ENCODE data around the gene RTRAF. TPM values are rescaled to one million over a fixed set of nuclear protein-coding genes. Genes with fewer than 3 reads are reported as not detected.

The RTRAF gene
- total RNA-seq, 1 donor from 2014 or later, result 110 TPM

DNA sequence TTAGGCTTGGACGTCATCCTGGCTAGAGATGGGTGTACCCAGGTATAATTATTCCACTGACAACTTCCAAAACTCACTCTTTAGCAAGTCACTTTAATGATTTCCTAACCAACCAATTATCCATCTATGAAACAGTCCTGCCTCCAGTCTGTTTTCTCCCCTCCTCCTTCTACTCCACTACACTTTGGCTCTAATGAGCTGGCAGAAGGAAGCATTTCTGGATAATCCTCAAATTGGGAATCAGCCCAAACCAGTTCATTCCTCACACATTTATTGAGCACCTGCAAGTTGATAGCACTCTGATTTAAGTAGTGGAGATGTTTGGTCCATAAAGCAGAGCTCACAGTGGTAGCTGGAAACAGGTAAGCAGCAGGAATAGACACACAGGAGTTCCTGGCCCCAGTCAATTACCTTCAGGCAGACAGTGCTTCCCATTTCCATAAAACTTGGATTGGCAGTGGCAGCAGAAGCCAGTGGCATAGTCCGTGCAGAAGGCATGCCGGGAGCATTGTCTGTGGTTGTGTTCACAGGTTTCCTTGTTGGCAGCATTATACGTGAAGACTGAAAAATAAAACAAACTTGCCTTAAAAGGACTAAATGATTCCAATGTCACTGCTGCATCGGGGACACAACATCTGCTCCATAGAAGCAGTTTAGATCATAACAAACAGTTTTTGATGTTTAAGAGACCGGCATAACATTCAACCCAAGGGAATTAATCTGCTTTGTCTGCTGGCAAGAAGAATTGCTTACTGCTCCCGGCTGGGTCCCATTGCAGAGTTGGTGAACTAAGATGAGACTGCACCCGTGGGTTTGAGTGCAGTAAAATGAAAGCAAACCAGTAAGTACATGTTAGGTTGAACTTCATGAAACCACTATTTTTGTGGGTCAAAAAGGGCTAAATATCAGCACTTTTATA lies 53.3 kb downstream of the RTRAF start:
- no peak for DNase-seq (ENCODE audit: low spot score)
- ATAC-seq, result no peak
- intact Hi-C loops (cut with DNase I), result no loop called here

DNA sequence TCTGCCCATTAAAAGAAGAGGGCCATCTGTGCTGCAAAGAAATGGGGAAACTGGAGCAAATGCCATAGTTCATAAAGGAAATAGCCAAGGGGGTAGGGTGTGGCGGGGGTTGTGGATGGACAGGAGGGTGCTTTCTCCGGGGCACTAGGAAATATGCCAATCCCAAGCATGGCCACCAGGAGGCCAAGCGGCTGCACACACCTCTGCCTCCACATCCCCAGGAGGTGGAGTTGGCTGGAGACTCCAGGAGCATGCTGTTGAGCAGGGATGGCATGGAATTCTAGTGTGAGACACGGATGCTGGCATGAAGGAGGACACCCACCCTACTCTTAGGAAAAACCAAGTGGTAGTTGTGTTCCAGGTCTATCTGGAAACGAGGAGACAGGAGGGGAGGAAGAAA lies 54.3 kb downstream of the RTRAF start:
- DNase-seq (ENCODE audit: low spot score) (no peak), ATAC-seq (no peak)
- intact Hi-C loops (cut with DNase I), result no loop called here

DNA sequence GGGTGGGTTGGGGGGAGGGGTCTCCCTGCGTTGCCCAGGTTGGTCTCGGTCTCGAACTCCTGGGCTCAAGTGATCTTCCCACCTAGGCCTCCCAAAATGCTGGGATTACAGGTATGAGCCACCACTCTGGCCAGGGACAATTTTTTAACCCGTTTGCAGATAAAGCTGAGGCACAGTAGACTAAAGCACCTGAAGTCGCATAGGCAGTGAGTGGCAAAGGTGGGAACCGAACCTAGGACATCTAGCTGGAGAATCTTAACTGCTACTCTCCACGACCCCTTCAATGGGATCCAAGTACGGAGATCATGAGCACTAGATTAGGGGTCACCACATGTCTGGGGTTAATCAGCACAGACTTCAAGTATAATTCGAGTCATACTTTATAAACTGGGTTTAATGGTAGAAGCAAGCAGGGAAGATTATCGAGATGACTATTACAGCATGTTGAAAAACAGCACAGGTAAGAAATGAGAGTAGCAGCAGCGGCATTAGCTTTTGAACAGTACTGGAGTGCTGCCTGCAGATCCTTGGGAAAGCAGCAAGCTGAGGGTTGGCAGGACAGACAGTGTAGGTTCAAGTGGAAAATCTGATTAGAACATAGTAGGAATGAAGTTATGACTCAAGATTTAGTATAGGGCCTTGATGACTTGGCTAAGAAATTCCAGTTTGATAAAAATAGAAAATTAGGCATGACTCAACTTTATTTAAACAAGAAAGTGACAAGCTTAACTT lies 55.6 kb downstream of the RTRAF start:
- DNase-seq (ENCODE audit: low spot score) (no peak), ATAC-seq (peak; percentile 56)
- intact Hi-C loops (cut with DNase I), result no loop called here

DNA sequence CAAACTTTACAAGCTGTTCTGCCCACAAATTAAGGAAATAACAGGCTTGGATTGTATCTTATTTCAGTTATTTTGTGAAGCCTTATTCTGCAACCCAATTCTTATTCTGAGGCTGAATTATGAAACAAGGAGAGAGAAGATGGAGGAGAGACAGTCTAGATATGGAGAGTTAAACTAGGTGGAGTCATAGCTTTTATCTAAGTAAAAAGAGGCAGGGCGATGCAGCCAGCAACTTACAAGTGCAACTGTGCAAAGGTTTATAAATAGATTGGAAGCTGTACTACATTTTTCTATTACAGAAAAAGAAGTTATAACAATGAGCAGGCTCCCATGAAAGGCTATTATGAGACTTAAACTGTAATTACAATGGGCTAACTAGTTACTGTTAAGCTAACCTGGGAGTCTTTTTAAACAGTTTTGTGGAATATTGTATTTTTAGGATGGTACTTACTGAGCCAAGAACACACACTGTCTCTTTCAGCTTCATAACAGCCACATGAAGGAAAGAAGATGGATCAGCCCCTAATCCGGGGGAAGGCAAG lies 57.1 kb downstream of the RTRAF start:
- ATAC-seq, result no peak
- no peak for DNase-seq (ENCODE audit: low spot score)
- intact Hi-C loops (cut with DNase I), result no loop called here

DNA sequence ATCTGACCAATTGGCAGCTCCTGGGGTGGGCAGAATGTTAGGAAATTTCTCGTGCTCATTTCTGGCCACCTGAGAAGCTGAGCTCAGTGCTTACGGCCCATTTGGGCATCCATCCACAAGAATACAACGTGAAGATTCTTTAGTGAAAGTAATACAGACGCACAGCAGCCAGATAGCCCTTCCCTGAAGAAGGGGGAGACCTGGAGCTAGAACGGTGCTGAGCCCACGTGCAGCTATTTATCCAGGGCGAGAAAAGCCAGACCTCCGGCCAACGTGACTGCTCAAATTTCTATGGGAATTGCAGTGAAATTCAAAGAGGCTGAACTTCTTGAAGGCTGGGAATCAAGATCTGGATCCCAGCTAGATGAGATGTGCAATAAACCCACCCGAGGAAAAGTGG lies 58.8 kb downstream of the RTRAF start:
- intact Hi-C loops (cut with DNase I), result no loop called here
- peak; percentile 38 for ATAC-seq
- DNase-seq (ENCODE audit: low spot score), result no peak

DNA sequence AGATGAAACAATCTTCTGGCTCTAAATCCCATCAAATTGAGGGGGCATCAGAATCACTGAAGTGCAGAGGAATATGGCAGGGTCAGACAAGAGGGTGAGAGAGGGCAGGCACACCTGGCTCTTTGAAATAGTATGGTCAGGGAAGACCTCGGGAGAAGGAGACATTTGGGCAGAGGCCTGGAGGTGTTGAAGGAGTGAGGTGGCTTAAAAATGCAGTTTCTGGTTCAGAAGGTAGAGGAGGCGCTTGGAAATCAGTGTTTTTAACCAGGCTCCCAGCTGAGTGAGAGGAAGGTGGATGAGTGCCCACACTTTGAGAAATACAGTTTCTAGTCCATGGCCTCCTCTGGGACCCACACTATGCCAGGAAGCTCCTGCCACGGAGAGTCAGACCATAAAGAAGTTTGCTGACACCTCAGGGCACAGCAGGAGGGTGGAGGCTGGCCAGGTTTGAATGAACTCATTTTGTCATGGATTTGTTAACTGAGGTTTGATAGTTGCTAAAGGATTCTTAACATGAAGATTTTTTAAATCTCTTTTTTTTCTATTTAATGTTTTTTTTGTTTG lies 59.4 kb downstream of the RTRAF start:
- no peak for DNase-seq (ENCODE audit: low spot score)

DNA sequence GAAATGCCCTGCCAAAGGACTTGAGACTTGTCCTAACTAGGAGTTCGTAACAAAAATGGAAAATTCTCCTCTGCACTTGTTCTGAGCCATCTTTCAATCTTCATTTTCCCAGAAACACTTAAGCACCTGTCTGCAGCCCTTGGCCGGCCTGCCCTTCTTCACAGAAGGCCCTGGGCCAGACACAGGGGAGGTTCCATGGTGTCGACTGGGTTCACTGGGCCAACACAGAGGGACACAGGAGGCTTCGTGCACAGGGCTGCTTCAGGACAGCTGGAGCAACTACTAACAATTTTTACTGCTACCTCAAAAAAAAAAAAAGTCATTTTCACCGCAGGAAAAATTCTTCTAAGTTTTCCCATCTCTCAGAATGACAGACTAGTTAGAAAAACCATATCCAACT lies 59.9 kb downstream of the RTRAF start:
- intact Hi-C loops (cut with DNase I), result no loop called here
- ATAC-seq (no peak), DNase-seq (ENCODE audit: low spot score) (no peak)

More for the DNA sequence above, 59.4 kb downstream of the RTRAF start:
- peak; percentile 47 for ATAC-seq
- intact Hi-C loops (cut with DNase I), result no loop called here

DNA sequence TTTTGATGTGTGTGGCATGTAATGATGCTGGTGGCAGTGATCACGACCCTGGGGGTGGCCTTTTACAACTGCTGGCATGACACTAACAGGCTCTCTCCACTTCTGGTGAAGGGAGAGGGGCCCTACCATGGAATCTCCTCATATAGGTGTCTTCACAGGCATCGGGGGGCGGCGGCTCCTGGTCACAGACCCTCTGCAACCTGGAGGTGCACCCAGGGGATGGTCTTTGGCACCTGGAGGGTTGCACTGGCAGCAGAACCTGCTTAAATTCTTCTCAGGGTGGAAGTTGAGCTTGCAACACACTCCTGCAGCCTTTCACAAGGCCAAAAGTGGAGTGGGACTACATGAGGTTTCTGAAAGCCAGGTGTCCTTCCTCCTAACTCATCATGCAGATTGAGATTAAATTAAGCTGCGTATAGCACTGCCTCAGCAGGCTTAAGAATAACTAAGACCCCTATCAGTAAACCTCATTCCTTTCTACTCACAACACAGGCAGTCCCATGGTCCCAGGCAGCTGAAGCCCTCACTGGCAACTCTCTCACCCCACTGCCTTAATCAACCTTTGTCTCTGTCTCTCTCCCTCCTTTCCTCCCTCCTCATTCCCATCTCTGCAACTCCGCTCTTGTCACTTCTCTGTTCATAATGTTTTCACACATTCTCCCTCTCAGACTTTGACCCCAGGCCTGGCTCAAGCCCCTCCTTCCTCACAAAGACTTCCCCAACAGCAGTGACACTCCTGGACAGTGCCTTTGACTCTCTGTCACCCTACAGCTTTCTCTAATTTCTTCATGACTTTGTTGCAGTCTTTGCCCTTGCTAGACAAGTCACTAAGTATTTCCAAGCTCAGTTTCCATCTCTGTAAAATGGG lies 60.6 kb downstream of the RTRAF start:
- ATAC-seq (no peak), DNase-seq (ENCODE audit: low spot score) (no peak)
- intact Hi-C loops (cut with DNase I), result no loop called here

DNA sequence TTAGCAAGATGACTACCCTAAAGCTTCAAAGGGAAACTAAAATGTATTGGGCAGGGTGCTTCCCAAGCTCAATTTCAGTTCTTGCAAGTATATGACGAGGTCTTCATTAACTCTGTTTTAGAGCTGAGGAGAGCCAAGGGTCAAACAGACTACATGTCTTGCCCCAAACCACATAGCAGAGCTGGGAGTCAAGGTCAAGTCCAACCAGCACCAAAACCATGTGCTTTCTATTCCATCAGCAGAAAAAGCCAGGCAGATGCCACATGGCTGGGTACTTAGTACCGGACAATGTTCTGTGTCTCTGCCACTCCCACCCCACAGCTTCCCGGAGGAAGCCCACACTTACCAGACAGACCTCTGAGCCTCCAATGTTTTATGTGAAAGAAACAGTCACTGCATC lies 61.9 kb downstream of the RTRAF start:
- ATAC-seq, result peak; percentile 6
- DNase-seq (ENCODE audit: low spot score), result no peak
- intact Hi-C loops (cut with DNase I), result no loop called here

DNA sequence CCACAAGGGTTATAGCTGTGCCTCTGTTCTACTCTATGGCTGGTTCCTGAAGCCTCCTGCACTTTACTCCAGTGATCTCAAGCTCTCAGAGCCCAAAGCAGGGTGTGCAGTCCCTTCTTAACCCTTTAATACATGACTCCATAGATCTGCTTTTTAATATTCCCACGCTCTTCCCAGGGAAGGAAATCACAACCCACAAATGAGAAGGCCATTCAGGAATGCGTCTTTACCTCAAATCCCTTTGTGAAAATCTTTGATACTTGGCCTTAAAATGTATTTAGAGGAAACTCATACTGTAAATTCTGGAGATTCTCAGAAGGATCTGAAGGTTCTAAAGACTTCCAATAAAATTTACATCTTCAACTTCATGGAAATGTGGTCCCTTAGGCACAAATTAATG lies 62.5 kb downstream of the RTRAF start:
- no peak for DNase-seq (ENCODE audit: low spot score)
- intact Hi-C loops (cut with DNase I), result no loop called here
- ATAC-seq, result peak; percentile 13

DNA sequence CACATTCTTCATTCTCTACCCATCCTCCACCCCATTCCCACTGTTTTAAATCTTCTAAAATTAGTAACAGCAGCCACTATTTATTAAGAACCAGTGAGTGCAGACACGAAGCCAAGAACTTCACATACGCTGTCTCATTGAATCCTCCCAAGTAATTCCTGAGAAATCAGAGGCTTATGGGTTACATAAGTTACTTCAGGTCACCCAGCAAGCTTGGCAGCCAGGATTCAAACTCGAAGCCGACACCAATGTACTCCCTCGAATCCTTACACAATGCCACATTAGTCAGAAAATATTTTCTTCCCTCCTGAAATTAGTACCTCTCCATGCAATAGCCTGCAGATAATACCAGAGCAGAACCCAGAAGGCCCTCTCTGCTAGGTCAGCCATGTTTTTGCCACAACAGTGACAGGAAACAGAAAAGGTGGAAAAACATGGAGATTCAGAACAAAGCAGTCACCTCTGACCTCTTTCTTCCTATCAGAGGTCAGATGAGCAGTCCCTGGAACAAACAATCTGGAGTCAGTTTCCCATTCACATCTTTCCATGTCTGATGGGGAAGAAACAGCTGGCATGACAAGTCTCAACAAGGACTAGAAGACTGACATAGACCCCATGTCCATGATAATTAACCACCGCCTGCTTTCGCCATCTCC lies 63.1 kb downstream of the RTRAF start:
- DNase-seq (ENCODE audit: low spot score) (no peak), ATAC-seq (peak; percentile 53)
- intact Hi-C loops (cut with DNase I), result no loop called here

DNA sequence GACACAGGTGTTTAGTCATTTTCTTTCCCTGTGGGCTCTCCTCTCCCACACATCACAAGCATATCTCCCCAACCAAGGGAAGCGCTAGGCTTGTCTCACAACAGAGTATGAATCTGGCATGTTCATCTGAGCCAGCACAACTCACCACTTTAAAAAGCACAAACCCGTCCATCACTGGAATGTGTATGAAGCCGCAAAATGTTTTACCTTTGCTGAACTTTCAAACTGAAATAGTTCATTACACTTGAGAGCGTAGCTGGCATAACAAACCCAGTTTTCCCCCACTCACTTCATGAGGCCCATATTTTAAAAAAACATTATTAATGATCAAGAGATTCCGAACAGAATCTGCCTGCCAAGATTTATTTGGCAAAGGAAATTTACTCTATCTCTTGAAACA lies 63.7 kb downstream of the RTRAF start:
- peak; percentile 60 for ATAC-seq

DNA sequence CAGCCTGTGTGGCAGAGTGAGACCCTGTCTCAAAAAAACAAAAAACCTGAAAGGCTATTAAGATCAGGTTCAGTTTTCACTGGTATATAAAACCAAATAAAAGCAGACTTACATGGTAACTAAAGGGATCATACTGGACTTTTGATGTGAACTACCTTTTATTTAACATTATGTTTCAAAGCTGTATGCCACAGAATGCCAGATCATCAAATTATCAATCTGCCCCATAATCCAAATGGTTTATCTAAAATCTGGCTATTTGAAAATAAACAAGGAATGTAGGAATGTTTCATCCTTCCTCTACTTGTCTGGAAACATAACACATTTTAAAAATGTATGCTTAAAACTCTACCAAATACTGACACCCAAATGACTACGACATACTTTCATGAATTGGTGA lies 65.3 kb downstream of the RTRAF start:
- no peak for ATAC-seq
- DNase-seq (ENCODE audit: low spot score), result no peak
- intact Hi-C loops (cut with DNase I), result no loop called here

More for the DNA sequence above, 63.7 kb downstream of the RTRAF start:
- intact Hi-C loops (cut with DNase I), result no loop called here
- no peak for DNase-seq (ENCODE audit: low spot score)

DNA sequence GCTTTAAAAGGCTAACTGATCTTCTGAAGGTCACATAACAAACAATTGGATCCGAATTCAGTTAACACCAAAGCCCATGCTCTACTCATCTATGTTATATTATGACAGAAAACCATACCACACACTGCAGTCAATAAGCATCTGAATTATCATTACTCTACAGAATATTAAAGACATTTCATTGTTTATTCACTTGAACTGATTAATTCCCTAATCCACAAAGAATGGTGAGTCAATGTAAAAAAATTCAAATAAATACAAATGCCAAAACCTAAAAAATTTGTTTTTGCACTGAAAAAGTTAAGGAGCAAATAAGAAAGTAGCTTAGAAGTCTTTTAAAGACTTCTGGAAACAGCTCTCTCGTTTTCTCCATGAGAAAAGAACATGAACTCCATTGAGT lies 65.8 kb downstream of the RTRAF start:
- DNase-seq (ENCODE audit: low spot score), result no peak
- no peak for ATAC-seq
- intact Hi-C loops (cut with DNase I), result no loop called here

DNA sequence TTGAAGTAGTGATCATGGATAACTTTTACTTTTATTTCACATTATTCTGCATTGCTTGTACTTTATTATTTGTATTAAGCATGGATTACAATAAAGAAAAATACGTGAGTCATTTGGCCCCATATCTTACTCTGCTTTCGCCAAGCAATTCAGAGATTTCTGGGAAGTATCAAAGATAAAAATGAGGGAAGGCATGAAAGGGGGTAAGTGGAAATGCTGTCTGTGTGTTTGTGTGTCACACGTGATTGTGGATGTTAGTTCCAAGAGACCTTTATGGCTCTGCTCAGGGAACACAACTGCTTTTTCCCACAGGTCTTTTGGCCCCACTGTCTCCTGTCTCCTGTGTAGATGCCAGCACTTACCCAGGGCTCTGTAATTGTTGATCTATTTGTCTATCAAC lies 69.0 kb downstream of the RTRAF start:
- intact Hi-C loops (cut with DNase I), result no loop called here
- ATAC-seq (no peak), DNase-seq (ENCODE audit: low spot score) (no peak)

DNA sequence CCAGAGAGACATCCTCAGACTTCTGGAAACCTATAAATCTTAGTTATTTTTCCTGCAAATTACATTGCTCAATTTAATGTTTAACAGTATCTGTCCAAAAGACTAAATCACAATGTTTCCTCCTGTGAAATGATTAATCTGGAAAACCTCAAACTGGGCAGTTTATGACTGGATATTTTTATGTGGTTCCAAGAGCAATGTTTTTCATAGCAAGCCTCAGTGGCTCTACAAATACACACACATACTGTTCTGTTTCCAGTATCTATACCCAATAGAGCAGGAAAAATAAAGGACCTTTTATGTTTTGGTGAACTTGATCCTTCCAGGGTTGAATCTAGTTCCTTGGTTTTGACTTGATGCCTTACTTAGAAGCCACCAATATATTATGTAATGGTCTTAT lies 70.3 kb downstream of the RTRAF start:
- DNase-seq (ENCODE audit: low spot score) (no peak), ATAC-seq (peak; percentile 80)
- intact Hi-C loops (cut with DNase I), result no loop called here

DNA sequence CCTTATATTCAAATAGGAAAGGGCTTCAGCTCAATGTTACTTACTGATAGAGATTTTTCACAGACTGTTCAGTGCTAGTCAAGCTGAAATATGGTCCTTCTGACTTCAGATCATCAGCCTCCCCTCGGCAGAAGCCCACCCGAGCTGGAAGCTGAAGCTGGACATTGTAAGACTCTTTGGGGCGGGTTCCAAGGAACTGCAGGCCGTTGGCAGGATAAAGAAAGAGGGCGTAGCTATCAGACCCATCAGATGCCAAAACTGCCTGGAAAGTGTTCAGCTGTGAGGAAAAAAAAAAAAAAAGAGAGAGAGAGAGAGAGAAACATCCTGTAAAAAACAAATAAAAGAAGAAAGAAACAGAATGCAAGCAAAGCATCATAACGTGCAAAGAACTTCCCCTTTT lies 70.7 kb downstream of the RTRAF start:
- ATAC-seq (peak; percentile 70), DNase-seq (ENCODE audit: low spot score) (no peak)

More for the DNA sequence above, 70.7 kb downstream of the RTRAF start:
- intact Hi-C loops (cut with DNase I), result no loop called here

All from sciatic nerve (tissue), 2 donors.